Measurements from ENCODE around the gene DNMT3B.
"Not testable (repeated sequence)": the region's sequence is repeated elsewhere in the genome, so short reads cannot be mapped to it uniquely, and the experiment has no call there.

Gene DNMT3B

GRCh38 chr20:32763202-32764004 lies 1.2 kb downstream of the DNMT3B start:
- DNase-seq = peak; percentile 31

- no peak for DNase-seq
Measured at GRCh38 chr20:32764005-32764960, 2.1 kb downstream of the DNMT3B start.

GRCh38 chr20:32765230-32765875 lies 3.2 kb downstream of the DNMT3B start:
- not testable (repeated sequence) for DNase-seq

- no peak for DNase-seq
Measured at GRCh38 chr20:32767418-32768198, 5.4 kb downstream of the DNMT3B start.

- peak; percentile 27 for DNase-seq
Measured at GRCh38 chr20:32772046-32772445, 9.9 kb downstream of the DNMT3B start.

GRCh38 chr20:32773223-32773622 lies 11.0 kb downstream of the DNMT3B start:
- no peak for DNase-seq

- no peak for DNase-seq
Measured at GRCh38 chr20:32773855-32774254, 11.7 kb downstream of the DNMT3B start.

GRCh38 chr20:32775336-32775991 lies 13.3 kb downstream of the DNMT3B start:
- DNase-seq = no peak

- DNase-seq = no peak
Measured at GRCh38 chr20:32777177-32777956, 15.2 kb downstream of the DNMT3B start.

GRCh38 chr20:32779500-32780211 lies 17.5 kb downstream of the DNMT3B start:
- no peak for DNase-seq

GRCh38 chr20:32780278-32780677 lies 18.1 kb downstream of the DNMT3B start:
- no peak for DNase-seq

- no peak for DNase-seq
Measured at GRCh38 chr20:32780749-32781655, 18.8 kb downstream of the DNMT3B start.

- no peak for DNase-seq
Measured at GRCh38 chr20:32784369-32785080, 22.3 kb downstream of the DNMT3B start.

- DNase-seq = no peak
Measured at GRCh38 chr20:32786059-32786760, 24.0 kb downstream of the DNMT3B start.

- DNase-seq = no peak
Measured at GRCh38 chr20:32787168-32787567, 25.0 kb downstream of the DNMT3B start.

GRCh38 chr20:32789896-32790750 lies 27.9 kb downstream of the DNMT3B start:
- peak; percentile 82 for DNase-seq

- no peak for DNase-seq
Measured at GRCh38 chr20:32790751-32791057, 28.5 kb downstream of the DNMT3B start.

Data from CD4-positive, alpha-beta T cell treated with Interleukin-17A for 4 hours (primary cell).